ENCODE results near the gene SLC4A5. TPM values are rescaled to one million over a fixed set of nuclear protein-coding genes. Genes with fewer than 3 reads are reported as not detected.

Gene SLC4A5
- total and polyA plus RNA-seq, 11 donors = 0.36 to 4.1 (median 1.6) TPM

GRCh38 chr2:74269667-74270066, 73.5 kb downstream of the SLC4A5 start:
- no peak overlapping the region for H3K27ac ChIP-seq
- intact Hi-C loops (cut with DNase I) = loop anchor here in 4 of 10 donors (5.0 to 10.0 kb wide), 2 partner anchors 63 to 125 kb away; no protein-coding TSS in a partner anchor
- H3K27me3 ChIP-seq = no peaks in the 10 kb centered on the region
- H3K36me3 ChIP-seq = no peaks in the 10 kb centered on the region
- DNase-seq (no peak), ATAC-seq (no peak)
- peaks cover 0 to 6% (median 0%) of the 10 kb centered on the region in 12 donors for H3K4me1 ChIP-seq
- TF ChIP-seq CTCF (IDR thresholded peaks at IDR 0.05) (no peak), POLR2A (IDR thresholded peaks at IDR 0.05) (no peak)
- no peak overlapping the region for H3K4me3 ChIP-seq
- WGBS, 4 donors = 89 to 98% (median 96%) methylated on average over 1 of the region's 1 CpG
- no peaks in the 10 kb centered on the region for H3K9me3 ChIP-seq

- Histone ChIP-seq H3K4me1 (peaks cover 0 to 6% (median 0%) of the 10 kb centered on the region in 12 donors), H3K9me3 (no peaks in the 10 kb centered on the region), H3K4me3 (no peak overlapping the region), H3K36me3 (no peaks in the 10 kb centered on the region), H3K27ac (no peak overlapping the region), H3K27me3 (no peaks in the 10 kb centered on the region)
- TF ChIP-seq POLR2A (IDR thresholded peaks at IDR 0.05) = no peak
- peak in 9 of 12 donors; percentile 9 to 39 (median 25) for TF ChIP-seq CTCF (IDR thresholded peaks at IDR 0.05)
- intact Hi-C loops (cut with DNase I) = loop anchor here in 2 of 10 donors (2.0 to 10.0 kb wide), 2 partner anchors 68 to 128 kb away; no protein-coding TSS in a partner anchor
- ATAC-seq = peak in 2 of 4 donors; percentile 41 to 47
- DNase-seq = no peak
- 37 to 42% (median 40%) methylated on average over 4 of the region's 4 CpGs for WGBS, 4 donors
These were observed 76.1 kb downstream of the SLC4A5 start for GRCh38 chr2:74267068-74267467.

- no peak overlapping the region for H3K4me3 ChIP-seq
- no peaks in the 10 kb centered on the region for H3K9me3 ChIP-seq
- no peak for DNase-seq
- intact Hi-C loops (cut with DNase I) = loop anchor here in 3 of 10 donors (5.0 to 10.0 kb wide), 2 partner anchors 68 to 131 kb away; no protein-coding TSS in a partner anchor
- no peak overlapping the region for H3K27ac ChIP-seq
- ATAC-seq = no peak
- TF ChIP-seq POLR2A (IDR thresholded peaks at IDR 0.05) = no peak
- TF ChIP-seq CTCF (IDR thresholded peaks at IDR 0.05) = no peak
- no peaks in the 10 kb centered on the region for H3K27me3 ChIP-seq
- H3K36me3 ChIP-seq = no peaks in the 10 kb centered on the region
- H3K4me1 ChIP-seq = peaks cover 0 to 6% (median 0%) of the 10 kb centered on the region in 12 donors
- WGBS, 4 donors = 12 to 33% (median 29%) methylated on average over 1 of the region's 1 CpG
These were observed 78.9 kb downstream of the SLC4A5 start for GRCh38 chr2:74264281-74264680.

- Histone ChIP-seq H3K36me3 (no peaks in the 10 kb centered on the region), H3K9me3 (no peaks in the 10 kb centered on the region), H3K4me3 (no peak overlapping the region), H3K4me1 (peaks cover 0 to 6% (median 0%) of the 10 kb centered on the region in 12 donors), H3K27me3 (no peaks in the 10 kb centered on the region), H3K27ac (no peak overlapping the region)
- DNase-seq = no peak
- WGBS, 4 donors = 85 to 96% (median 95%) methylated on average over 6 of the region's 6 CpGs
- ATAC-seq = no peak
- no peak for TF ChIP-seq POLR2A (IDR thresholded peaks at IDR 0.05)
- no peak for TF ChIP-seq CTCF (IDR thresholded peaks at IDR 0.05)
- intact Hi-C loops (cut with DNase I) = loop anchor here in 3 of 10 donors (5.0 to 10.0 kb wide), 2 partner anchors 70 to 132 kb away; no protein-coding TSS in a partner anchor
These were observed 80.5 kb downstream of the SLC4A5 start for GRCh38 chr2:74262681-74263080.

All from heart left ventricle (tissue), 16 donors.